GM19035 (cell line): Measurements from ENCODE around the gene LEMD1.
"Not testable (repeated sequence)": the region's sequence is repeated elsewhere in the genome, so short reads cannot be mapped to it uniquely, and the experiment has no call there.

ENCODE experiments used
- ATAC-seq: cut with Tn5 transposase; IDR thresholded peaks from one replicate; pipeline ENCODE4 v1.9.1; 2021; ENCODE audit not compliant: unreplicated experiment

Gene LEMD1

DNA sequence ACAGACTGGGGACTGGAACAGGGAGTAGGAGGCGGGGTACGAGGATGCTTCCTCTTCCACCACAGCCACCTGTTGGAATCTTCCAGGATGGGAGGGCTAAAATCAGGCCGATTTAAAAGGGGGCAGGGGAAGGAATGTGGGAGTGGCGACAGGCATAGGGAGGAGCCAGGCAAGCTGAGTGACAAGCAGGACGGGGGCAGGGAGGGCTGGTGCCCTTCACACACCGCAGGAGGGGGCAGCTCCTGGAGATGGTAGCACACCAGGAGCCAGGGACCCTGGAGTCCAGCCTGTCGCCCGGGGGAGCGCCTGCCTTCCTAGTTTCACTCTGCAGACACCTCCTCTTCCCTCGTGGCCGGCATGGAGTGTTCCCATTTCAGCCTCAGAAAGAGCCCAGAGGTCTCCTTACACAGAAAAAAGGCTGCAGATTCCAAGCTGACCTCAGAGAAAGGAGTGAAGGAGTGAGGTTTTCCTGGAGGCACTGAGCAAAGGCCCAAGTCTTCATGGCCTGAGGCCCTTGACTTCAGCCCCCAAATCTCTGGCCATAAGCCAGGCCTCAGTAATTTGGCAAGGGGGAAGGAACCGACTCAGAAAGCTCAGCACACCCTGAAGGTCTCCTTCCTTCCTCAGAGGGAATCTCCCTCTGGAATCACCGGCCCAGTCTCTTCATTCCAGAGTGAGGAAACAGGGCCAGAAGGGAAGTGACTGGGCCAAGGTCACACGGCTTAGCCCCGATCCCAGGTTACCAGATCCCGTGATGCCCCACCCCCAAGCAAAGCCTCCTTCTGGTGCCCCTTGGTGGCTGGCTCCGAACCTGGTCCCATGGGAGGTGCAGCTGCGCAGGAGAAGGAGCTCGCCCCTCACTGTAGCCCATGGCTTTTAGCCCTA lies 25.8 kb upstream of the LEMD1 start:
- ATAC-seq: no peak

DNA sequence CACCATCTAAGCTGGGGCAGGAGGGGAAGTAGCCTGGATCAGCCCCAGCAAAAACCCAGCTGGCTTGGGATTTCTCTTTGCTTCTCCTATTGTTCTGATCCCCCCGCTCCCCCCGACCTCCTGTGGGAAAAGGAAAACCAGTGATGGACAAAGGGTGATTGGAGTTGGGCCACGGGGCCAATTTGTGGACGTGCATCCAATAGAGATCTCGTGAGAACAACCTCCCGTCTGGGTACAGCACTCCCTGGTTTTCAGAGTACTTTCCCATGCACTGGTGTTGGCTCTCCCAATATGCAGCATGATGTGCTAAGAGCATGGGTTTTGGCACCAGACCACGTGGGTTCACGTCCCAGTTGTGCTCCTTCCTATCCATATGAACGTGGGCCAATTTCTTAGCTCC lies 25.0 kb upstream of the LEMD1 start:
- no peak for ATAC-seq

DNA sequence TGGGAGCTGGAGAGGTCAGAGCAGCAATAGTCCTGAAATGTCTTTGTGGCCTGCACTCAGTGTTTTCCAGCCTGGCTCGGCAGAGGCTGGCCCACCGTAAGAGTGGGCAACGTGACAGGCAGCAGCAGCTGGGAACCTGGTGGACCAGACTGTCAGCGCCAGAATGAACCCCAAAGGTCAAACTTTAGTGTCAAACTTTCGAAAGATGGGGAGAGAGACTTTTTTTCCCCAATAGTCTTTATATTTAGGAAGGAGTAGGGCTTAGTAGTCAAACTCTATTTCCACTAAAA lies 23.7 kb upstream of the LEMD1 start:
- no peak for ATAC-seq

DNA sequence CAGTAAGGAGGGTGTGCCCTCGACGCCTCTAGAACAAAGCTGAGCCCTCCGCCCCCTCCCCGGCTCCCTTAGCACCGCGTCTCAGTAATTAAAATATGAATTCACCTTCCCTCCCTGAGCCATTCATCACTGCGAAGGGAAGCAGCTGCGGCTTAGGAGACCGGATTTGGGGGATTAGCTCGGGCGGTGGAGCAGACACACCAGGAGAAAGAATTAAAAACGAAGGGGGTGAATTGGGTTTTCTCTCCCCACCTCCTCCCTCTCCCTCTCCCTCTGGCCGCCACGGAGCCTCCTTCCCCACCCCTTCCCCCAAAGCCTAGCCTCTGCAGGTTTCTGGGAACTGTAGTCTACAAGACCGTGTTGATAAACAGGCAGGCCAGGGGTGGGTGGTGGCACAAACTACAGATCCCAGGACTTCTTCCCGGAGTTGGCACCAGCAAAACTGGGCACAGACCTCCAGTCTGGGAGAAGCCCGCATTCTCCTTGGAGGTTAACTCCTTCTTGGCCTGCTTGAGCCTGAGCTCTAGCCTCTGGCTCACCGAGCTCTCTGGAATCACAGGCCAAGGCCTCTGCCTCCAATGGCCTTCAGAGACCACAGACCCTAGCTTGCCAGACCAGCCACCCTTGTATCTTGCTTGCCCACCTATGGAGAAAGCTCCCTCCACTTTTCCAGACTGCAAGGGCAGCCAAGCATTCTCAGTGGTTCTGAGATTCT lies 23.2 kb upstream of the LEMD1 start:
- no peak for ATAC-seq

DNA sequence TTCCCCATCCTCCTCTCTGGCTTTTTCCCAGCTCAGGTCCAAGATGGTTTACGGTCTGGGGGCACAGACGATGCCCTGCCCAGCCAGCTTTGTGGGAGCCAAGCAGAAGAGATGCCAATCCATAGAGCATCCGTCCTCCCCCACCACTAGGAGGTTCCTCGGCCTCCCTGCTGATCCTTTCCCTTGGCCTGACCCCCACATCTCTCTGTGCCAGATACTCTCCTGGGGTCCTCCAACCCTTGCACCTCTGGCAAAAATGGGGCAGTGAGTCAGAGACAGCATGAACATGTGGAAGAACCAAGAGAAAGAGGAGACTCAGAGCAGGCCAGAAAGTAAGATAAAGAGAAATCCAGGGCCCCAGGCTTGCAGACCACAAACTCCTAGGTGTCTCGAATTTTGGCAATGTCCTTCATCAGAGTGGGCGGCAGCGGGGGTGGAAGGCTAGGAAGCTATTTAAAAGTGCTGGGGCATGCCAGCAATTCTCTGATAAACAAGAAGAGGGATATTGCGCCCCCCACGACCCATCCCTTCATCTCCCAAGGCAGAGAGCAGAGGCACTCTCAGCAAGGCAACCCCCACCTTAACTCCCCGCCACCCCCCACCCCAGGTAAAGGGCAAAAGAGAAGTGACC lies 22.6 kb upstream of the LEMD1 start:
- ATAC-seq: no peak

DNA sequence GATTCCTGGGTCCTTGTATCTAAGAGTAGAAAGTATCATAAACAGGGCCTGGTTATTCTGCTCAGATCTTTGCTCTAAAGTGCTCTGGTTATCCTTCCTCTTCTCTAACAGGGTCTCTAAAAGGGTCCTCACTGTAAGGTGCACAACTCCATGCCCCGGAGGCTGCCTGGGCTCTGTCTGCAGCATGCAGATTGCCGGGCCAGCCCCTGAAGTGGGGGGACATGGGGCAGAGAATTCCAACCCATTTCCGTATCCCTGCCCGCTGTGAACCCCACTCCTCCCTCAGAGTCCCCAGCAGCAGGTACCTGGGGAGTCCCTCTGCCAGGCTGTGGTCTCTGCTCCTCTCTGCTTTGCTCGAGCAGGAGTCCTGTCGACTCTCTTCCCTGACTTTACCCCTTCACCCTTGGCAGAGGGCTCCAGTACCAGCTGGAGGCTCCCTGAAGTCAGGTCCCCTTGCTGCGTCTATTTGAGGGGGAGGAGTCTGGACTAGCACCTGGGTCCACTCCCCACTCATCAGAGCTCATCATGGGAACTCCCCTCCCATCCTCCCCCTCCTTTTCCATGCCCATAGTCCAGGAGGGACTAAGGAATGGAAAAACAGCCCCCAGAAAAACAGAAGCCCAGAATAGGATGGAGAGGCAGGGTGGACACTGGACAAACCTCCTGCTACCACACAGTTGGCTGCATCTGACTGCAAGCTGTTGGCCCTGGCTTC lies 21.9 kb upstream of the LEMD1 start:
- no peak for ATAC-seq

DNA sequence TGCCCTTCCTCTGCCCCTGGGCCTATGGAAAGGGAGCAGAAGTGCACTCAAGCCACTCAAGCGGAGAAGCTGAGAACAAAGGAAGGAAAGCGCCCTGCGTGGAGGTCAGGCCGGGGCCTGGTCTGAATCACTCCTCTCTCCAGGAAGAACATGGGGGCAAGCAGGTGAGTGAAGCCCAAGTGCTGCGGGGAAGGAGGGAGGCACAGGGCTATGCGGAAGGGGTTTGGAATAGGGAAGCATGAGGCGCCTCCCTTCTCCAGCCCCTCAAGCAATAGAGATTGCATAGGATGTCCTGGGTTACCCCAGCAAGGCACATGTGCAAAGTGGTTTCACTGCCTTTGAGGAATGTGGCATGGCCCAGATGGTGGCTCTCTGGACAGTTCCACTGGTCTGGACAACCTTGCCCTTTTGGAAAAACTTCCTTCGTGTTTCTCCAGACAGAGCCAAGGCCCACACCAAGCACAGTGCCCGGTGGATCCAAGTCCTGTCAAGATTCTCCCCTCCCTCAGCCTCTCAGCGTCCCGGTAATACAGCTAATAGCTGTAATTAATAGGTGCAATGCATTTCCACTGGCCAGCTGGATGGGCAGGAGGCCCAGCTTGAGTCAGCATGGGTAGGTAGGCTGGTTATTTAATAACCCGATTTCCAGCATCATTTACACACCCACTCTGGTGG lies 20.3 kb upstream of the LEMD1 start:
- ATAC-seq: no peak

DNA sequence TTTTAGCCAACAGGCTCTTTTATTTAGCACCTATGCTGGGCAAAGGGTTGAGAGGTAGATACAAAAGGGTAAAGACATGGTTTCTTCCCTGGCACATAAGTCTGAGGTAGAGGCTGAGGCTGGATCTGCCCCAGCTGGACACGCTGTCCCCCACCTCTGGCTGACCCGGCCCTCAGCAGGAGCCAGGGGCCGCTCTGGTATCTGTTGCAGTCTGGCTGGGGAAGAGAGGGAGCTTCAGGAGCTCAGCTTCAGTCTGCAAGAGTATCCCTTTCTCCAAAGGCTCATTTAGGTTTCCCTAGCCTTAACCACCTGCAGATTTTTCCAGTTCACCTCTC lies 19.8 kb upstream of the LEMD1 start:
- ATAC-seq: no peak

DNA sequence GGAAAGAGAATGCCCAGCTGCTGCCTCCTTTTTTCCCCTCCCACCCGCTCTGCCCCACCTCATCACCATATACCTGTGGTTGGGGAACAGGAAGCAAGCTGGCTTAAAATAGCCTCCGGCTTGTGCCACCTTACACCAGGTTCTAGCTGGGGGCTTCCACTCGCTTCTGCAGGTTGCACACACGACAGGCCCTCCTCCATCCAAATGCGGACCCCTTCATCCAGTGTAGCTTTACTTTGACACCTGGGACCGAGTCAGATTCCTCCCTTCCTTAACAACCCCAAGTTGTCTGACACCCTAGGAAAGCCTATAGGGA lies 19.4 kb upstream of the LEMD1 start:
- no peak for ATAC-seq

DNA sequence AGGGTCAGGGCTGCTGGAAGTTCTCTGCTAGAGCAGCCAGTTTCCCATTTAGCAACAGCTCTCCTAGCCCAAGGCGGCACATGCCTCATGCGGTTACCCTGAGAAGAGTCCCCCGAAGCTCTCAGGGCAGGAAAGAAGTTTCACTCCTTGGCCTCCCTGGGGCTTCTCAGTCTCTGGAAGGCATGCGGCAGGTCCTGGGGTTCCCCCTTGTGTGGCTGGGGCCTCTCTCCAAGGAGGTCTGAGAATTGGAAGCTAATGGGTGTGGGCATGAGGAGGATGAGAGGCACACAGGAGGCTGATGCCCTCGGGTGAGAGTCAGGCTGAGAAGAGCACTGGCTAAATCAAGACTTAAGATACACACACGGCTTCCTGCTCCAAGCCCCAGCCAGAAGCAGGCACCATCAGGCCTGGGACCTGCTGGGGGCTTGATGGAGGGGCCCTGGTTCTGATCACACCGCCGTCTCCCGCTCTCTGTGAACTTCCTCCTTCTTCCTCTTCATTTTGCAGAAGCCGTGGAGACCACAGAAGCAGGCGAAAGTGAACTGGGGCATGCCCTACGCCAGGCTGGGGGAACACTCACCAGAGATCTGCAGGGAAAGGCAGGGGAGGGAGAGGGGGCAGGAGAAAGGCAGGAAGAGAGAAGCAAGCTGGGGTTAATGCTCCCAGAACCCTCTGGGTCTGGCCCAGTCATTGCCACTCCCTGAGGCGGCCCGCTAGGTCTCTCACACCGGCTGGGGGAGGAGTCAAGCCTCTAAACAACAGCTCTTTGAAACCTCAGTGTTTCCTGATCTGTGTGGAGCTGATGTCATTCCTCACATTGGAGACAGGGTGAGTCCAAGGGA lies 18.8 kb upstream of the LEMD1 start:
- no peak for ATAC-seq

DNA sequence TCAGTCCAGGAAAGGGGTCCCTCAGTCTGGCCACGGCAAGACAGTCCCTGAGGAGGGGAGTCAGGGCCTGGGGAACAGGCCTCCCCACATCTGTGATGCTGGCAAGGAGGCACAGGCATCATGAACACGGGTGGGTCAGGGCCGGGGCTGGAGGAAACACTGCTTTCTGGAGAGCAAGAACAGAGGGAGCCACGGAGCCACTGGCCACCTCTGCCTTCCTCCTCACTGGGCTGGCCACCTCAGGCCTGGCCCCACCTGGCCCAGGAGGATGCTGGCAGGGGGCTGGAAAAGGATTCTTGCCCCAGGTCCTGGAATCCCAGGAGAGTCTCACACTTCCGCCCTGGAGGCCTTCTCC lies 18.2 kb upstream of the LEMD1 start:
- ATAC-seq: no peak

DNA sequence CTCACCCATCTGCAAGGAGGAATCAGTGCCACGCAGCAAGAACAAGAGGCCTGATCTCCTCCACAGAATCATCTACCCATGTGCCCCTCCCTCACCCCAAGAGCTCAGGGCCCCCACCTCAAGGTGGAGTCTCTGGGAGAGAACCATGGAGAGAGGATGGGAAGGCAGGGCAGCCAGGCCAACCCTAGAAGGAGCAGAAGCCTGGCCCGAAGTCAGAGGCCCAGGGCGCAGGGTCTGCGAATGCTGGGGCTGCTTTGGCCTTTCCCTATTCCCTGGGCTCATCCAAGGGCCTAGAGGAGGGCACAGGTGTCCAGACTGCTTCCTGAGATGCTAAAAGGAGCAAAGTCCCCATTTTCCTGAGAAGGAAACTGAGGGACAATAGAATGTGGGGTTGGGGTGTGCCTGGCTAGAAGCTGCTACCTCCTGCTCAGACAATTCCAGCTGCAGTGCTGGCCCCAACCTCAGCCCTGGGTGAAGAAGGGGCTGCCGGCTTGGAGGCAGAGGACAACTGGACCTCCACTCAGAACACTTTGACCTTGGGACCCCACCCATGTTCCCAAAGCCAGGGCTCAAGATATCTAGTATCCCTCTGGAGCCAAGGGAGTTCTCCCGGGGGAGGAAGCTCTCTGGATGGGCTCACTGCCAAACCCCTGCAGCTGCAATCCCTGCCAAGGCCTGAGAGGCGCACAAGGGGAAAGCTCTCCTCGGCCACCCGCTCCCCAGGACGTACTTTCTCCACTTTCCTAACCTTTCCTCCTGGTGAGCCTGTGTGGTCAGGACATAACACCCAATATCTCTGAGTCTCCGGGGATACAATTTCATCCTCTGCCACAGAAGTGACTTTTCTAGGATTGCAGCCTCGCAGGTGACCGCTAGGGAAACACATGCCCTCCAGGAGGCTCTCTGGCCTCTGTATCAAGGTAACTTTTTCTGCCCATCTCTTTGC lies 16.6 kb upstream of the LEMD1 start:
- ATAC-seq: no peak

DNA sequence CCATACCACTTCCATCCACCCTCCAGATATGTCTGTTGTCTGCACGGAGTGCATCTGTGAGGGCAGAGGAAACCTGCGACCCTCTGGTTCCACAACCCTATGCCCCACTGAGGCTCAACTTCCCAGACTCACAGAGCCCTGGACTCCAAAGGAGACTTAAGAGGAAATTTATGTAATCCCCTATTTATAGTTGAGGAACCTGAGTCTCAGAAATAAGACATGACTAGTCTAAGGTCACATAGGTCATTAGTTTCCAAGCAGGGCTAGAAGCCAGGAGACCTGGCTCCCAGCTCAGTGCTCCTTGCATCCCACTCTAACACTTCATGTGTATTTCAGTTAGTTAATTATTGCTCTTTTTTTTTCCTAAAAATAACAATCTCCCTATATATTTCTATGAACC lies 15.7 kb upstream of the LEMD1 start:
- no peak for ATAC-seq

DNA sequence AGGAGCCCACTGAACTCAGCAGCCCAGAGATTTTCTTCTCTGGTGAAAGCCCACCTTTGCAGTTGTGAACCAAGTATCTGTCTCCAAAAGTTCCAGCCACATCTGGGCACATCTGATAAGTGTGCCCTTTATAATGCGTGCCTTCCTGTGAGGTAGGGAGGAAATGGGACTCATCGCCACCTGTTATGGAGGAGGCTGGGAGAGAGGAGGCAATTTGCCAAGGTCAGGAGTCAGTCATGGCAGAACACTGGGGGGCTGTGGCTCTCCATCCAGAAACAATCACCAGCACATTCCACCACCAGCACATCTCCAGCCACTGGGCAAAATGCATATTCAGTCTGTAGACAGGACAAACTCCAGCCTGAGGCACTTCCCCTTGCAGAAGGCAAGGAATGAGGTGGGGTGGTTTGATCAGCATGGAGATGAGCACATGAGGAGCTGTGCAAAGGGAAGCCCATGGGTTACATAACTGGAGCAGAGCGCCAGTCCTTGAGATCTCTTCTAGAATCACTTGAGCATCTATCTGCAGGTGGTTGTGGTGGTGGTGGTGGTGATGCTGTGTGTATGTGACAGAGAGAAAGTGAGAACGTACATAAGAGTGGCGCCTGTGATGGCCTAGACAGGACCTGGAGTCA lies 15.0 kb upstream of the LEMD1 start:
- no peak for ATAC-seq

DNA sequence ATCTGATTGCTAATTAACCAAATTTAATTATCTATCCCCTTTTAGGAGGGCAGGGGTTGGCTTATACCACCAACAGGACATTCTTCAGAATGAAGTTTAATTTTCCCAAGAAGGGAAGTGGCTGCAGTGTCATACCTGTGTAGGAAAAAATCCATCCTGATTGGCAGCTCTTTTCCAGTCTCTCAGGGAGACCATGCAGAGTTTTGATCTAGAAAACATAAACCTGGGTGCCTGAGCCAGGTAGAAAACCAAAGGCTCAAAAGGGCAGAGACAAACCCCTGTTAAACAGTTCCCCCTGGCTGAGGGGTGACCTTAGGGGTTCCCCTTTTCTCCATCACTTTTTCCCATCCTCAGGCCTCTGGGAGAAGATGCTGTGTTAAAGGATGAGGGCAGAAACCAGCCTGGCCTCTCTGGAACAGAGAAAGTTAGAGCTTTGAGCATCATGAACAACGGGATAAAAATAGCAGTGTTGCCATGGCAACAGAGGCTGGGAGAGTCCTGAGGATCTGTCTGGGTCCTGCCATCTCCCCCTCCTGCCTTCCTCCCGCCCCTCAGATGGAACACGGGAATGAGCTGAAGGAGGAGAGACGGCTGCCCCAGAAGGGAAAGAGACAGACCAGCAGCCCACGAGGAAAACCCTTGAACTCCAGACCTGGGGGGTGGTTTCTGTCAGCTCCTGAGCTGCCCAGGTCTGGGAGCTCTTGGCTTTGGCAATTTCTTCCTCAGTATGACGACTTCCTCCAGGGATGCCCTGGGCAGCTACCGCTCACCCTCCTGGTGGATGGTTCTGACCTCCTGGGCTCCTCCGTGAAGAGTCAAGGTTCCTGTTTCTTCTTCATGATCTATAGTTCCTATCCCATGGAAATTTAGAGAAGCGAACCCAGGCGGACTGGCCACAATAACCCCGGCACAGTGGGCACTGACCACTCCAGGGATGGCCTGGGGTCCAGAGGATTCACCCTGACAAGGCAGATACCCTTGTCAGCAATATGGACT lies 14.0 kb upstream of the LEMD1 start:
- ATAC-seq: no peak

DNA sequence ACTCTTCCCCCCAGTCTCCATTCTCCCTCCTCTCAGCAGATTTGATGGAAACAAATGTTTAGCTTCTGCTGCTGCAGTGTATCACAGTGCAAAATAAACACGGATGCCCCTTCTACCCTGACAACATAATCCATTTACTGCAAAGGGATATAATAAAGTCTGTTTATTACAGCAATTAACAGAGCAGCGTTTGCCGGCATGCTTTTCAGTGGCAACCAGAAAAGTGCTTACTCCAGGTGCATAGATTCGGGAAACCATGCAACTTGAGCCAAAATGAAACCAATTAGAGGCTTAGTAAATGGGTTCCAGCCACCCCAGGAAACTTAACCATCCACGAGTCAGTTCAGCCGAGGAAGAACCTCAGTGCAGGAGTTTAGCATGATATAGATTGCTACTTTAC lies 12.9 kb upstream of the LEMD1 start:
- no peak for ATAC-seq

DNA sequence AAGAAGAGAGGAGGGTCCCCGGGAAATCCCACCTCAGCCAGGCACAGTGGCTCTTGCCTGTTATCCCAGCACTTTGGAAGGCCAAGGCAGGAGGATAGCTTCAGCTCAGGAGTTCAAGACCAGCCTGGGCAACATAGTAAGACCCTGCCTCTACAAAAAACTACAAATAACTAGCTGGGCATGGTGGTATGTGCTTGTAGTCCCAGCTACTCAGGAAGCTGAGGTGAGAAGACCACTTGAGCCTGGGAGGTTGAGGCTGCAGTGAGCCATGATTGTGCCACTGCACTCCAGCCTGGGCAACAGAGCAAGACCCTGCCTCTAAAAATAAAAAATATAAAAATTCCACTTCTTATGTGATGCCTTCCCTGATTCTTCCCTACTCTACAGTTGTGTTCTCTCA lies 10.8 kb upstream of the LEMD1 start:
- not testable (repeated sequence) for ATAC-seq

DNA sequence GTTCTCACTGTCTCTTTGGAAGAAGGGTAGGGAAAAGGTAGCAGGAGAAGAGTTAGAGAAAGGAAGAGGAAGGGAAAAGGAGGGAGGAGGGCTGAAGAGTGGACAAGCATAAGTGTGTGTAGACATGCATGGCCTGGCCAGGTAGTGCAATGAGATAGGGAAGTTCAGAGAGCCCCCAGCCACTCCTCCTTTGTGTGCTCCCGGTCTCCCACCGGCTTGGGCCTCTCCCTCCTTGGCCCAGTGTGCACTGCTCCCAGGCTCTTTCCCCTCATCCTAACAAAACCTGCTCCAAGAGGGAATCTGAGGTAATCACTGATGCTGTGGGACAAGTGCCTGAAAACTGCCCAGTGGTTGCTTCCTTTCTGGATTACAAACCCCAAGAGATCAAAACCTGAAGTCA lies 10.3 kb upstream of the LEMD1 start:
- no peak for ATAC-seq
